Neural cell (in vitro differentiated cells): ENCODE results near the gene TBX15. TPM values are rescaled to one million over a fixed set of nuclear protein-coding genes. Genes with fewer than 3 reads are reported as not detected.

Experiments used
- H2AFZ ChIP-seq: fragments of 200-600, 300-800 bp; sonication (generic), shearing (Covaris generic); 2 replicates; pipeline ENCODE4 v1.6.0; 2014; ENCODE audit warnings: low read depth, mild to moderate bottlenecking, antibody characterized with exemption, low read length, moderate library complexity
- H3F3A ChIP-seq: fragments of 200-600 bp; shearing (Covaris generic); 2 replicates; pipeline ENCODE4 v1.6.1; 2016; ENCODE audit warnings: mild to moderate bottlenecking, moderate library complexity, mixed read lengths, antibody characterized with exemption, low read length; ENCODE audit not compliant: insufficient read depth, poor library complexity, severe bottlenecking
- H3K27ac ChIP-seq: fragments of 200-600, 300-800 bp; sonication (generic), shearing (Covaris generic); 2 replicates; pipeline ENCODE4 v1.5.1; 2014; ENCODE audit warnings: mild to moderate bottlenecking, low read length, moderate library complexity
- H3K27me3 ChIP-seq: fragments of 300-800, 200-600 bp; sonication (generic), shearing (Covaris generic); 2 replicates; pipeline ENCODE4 v1.6.0; 2014; ENCODE audit warnings: mild to moderate bottlenecking, low read depth, low read length, moderate library complexity; ENCODE audit not compliant: insufficient read depth
- H3K36me3 ChIP-seq: fragments of 300-800, 200-600 bp; sonication (generic), shearing (Covaris generic); 2 replicates; pipeline ENCODE4 v1.5.1; 2014; ENCODE audit warnings: mild to moderate bottlenecking, antibody characterized with exemption, low read length, moderate library complexity; ENCODE audit not compliant: insufficient read depth
- H3K4me2 ChIP-seq: fragments of 300-800, 200-600 bp; sonication (generic), shearing (Covaris generic); 2 replicates; pipeline ENCODE4 v1.6.0; 2014; ENCODE audit warnings: mild to moderate bottlenecking, low read length
- H3K4me3 ChIP-seq: fragments of 300-800, 200-600 bp; sonication (generic), shearing (Covaris generic); 2 replicates; pipeline ENCODE4 v1.5.1; 2014; ENCODE audit warnings: mild to moderate bottlenecking, low read length, moderate library complexity
- H3K79me2 ChIP-seq: fragments of 200-600 bp; shearing (Covaris generic); replicated peaks from 2 replicates; pipeline ENCODE4 v1.6.0; 2014; ENCODE audit warnings: mild to moderate bottlenecking, low read length, moderate library complexity; ENCODE audit not compliant: insufficient read depth
- H3K9ac ChIP-seq: fragments of 300-800, 200-600 bp; sonication (generic), shearing (Covaris generic); 2 replicates; pipeline ENCODE4 v1.6.1; 2016; ENCODE audit warnings: mild to moderate bottlenecking, low read length, mixed read lengths
- H3K9me2 ChIP-seq: fragments of 200-600 bp; shearing (Covaris generic); 2 replicates; pipeline ENCODE4 v1.6.1; 2016; ENCODE audit warnings: mild to moderate bottlenecking, low read length, mixed read lengths; ENCODE audit not compliant: insufficient read depth
- H3K9me3 ChIP-seq: fragments of 200-600, 300-800 bp; sonication (generic), shearing (Covaris generic); 2 replicates; pipeline ENCODE4 v1.6.1; 2016; ENCODE audit warnings: mild to moderate bottlenecking, mixed run types, low read length, moderate library complexity, mixed read lengths
- H4K20me1 ChIP-seq: fragments of 200-600 bp; shearing (Covaris generic); 2 replicates; pipeline ENCODE4 v1.6.1; 2016; ENCODE audit warnings: mild to moderate bottlenecking, mixed run types; ENCODE audit not compliant: insufficient read depth
- EZH2 ChIP-seq: fragments of 200-600, 300-800 bp; shearing (Covaris generic), sonication (generic); IDR thresholded peaks from 2 replicates; pipeline ENCODE4 v1.6.1; 2014; ENCODE audit warnings: antibody characterized with exemption, low read length, borderline replicate concordance, mild to moderate bottlenecking; ENCODE audit not compliant: insufficient read depth, poor library complexity, severe bottlenecking
- MXI1 ChIP-seq: fragments of 450-650 bp; conservative IDR thresholded peaks from 2 replicates; pipeline ENCODE4 v1.6.1; 2014; ENCODE audit warnings: antibody characterized with exemption, mild to moderate bottlenecking; ENCODE audit not compliant: poor library complexity, severe bottlenecking
- POLR2AphosphoS5 ChIP-seq: IDR thresholded peaks from 2 replicates; pipeline ENCODE4 v1.6.1; 2012
- RAD21 ChIP-seq: fragments of 450-650 bp; conservative IDR thresholded peaks from 2 replicates; pipeline ENCODE4 v1.6.1; 2014; ENCODE audit warnings: antibody characterized with exemption, mild to moderate bottlenecking, moderate library complexity
- SMC3 ChIP-seq: fragments of 450-650 bp; conservative IDR thresholded peaks from 2 replicates; pipeline ENCODE4 v1.6.1; 2014; ENCODE audit warnings: antibody characterized with exemption, mild to moderate bottlenecking, moderate library complexity; ENCODE audit not compliant: poor library complexity
- TAF1 ChIP-seq: IDR thresholded peaks from 2 replicates; pipeline ENCODE4 v1.6.1; 2012; ENCODE audit warnings: low read depth
- polyA plus RNA-seq: library from polyadenylated mRNA; depleted of rRNA; stranded (reverse); fragments of >200 nt; gene quantifications from 2 replicates; pipeline ENCODE4 v1.2.3, GENCODE V29; 2014
- TF ChIP-seq, protein P1 (sequence below): IDR thresholded peaks from 2 replicates; pipeline ENCODE4 v1.6.1; 2012; ENCODE audit warnings: borderline replicate concordance
- TF ChIP-seq, protein P2 (sequence below): fragments of 450-650 bp; IDR thresholded peaks from 2 replicates; pipeline ENCODE4 v1.5.1; 2014; ENCODE audit warnings: antibody characterized with exemption, mild to moderate bottlenecking, moderate library complexity; ENCODE audit not compliant: poor library complexity, severe bottlenecking

TBX15 gene
- polyA plus RNA-seq, 1 donor from 2014 or later, result 0.10 TPM

DNA sequence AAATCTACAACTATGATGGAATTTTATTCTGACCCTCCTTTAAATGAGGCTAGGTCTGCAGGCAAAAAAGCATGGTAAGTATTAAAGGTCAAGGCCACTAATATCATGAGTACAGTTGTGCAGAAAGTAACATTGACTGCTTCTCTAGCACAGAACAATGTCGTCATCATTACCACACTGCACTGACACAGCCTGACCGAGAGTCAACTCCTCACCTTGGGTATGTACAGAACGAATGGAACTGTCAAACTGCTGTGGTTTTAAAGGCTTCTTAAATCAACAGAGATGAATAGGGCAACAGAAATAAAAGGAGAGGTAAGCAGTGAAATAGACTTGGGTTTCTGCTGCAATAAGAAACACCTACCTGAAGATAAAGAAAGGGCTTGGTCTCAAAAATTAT lies 88.8 kb downstream of the TBX15 start:
- Histone ChIP-seq H3K4me3 (no peak overlapping the region), H3K79me2 (no peaks in the 10 kb centered on the region), H4K20me1 (no peaks in the 10 kb centered on the region), H3K36me3 (no peaks in the 10 kb centered on the region), H2AFZ (no peak overlapping the region), H3K9me2 (no peaks in the 10 kb centered on the region), H3K9ac (no peak overlapping the region), H3K4me2 (no peak overlapping the region), H3K27me3 (no peaks in the 10 kb centered on the region), H3K27ac (no peak overlapping the region), H3F3A (no peaks in the 10 kb centered on the region), H3K9me3 (no peaks in the 10 kb centered on the region)
- TF ChIP-seq, protein P1, sequence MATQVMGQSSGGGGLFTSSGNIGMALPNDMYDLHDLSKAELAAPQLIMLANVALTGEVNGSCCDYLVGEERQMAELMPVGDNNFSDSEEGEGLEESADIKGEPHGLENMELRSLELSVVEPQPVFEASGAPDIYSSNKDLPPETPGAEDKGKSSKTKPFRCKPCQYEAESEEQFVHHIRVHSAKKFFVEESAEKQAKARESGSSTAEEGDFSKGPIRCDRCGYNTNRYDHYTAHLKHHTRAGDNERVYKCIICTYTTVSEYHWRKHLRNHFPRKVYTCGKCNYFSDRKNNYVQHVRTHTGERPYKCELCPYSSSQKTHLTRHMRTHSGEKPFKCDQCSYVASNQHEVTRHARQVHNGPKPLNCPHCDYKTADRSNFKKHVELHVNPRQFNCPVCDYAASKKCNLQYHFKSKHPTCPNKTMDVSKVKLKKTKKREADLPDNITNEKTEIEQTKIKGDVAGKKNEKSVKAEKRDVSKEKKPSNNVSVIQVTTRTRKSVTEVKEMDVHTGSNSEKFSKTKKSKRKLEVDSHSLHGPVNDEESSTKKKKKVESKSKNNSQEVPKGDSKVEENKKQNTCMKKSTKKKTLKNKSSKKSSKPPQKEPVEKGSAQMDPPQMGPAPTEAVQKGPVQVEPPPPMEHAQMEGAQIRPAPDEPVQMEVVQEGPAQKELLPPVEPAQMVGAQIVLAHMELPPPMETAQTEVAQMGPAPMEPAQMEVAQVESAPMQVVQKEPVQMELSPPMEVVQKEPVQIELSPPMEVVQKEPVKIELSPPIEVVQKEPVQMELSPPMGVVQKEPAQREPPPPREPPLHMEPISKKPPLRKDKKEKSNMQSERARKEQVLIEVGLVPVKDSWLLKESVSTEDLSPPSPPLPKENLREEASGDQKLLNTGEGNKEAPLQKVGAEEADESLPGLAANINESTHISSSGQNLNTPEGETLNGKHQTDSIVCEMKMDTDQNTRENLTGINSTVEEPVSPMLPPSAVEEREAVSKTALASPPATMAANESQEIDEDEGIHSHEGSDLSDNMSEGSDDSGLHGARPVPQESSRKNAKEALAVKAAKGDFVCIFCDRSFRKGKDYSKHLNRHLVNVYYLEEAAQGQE, result no peak
- TF ChIP-seq SMC3 (no peak), EZH2 (no peak), MXI1 (no peak), POLR2AphosphoS5 (no peak)

DNA sequence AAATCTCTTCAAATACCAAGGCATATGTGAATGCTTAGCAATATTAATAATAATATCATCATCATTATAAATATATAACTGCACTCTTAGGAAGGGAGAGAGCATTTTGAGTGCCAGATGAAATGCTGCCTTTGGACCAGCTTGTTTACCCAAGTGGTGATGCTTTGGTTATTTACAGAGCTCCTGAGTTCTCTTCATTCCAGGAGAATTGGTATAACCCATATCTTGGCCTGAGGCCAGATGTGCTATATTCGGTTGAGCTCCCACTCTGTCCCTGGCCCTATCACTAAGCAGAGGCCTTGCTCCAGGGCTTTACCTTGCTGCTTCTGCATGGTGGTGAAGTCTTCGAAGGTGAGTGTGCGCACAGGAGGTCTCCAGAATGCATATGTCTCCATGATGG lies 89.4 kb downstream of the TBX15 start:
- Histone ChIP-seq H3K9me2 (no peaks in the 10 kb centered on the region), H2AFZ (no peak overlapping the region), H3K9me3 (no peaks in the 10 kb centered on the region), H3K27ac (no peak overlapping the region), H3K4me2 (no peak overlapping the region), H3K27me3 (no peaks in the 10 kb centered on the region), H3K79me2 (no peaks in the 10 kb centered on the region), H3K36me3 (no peaks in the 10 kb centered on the region), H4K20me1 (no peaks in the 10 kb centered on the region), H3K4me3 (no peak overlapping the region), H3F3A (no peaks in the 10 kb centered on the region), H3K9ac (no peak overlapping the region)
- TF ChIP-seq, protein P2, sequence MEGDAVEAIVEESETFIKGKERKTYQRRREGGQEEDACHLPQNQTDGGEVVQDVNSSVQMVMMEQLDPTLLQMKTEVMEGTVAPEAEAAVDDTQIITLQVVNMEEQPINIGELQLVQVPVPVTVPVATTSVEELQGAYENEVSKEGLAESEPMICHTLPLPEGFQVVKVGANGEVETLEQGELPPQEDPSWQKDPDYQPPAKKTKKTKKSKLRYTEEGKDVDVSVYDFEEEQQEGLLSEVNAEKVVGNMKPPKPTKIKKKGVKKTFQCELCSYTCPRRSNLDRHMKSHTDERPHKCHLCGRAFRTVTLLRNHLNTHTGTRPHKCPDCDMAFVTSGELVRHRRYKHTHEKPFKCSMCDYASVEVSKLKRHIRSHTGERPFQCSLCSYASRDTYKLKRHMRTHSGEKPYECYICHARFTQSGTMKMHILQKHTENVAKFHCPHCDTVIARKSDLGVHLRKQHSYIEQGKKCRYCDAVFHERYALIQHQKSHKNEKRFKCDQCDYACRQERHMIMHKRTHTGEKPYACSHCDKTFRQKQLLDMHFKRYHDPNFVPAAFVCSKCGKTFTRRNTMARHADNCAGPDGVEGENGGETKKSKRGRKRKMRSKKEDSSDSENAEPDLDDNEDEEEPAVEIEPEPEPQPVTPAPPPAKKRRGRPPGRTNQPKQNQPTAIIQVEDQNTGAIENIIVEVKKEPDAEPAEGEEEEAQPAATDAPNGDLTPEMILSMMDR, result no peak
- TF ChIP-seq TAF1 (no peak), EZH2 (no peak)

- Histone ChIP-seq H3K4me3 (no peak overlapping the region), H2AFZ (no peak overlapping the region), H3K9ac (no peak overlapping the region), H3K27me3 (no peaks in the 10 kb centered on the region), H3K9me3 (no peaks in the 10 kb centered on the region), H3K27ac (no peak overlapping the region), H4K20me1 (no peaks in the 10 kb centered on the region), H3K4me2 (no peak overlapping the region), H3K79me2 (no peaks in the 10 kb centered on the region), H3K9me2 (no peaks in the 10 kb centered on the region), H3K36me3 (no peaks in the 10 kb centered on the region), H3F3A (no peaks in the 10 kb centered on the region)
- no peak for TF ChIP-seq POLR2AphosphoS5
- no peak for TF ChIP-seq TAF1
- TF ChIP-seq, protein P1, result no peak
- no peak for TF ChIP-seq SMC3
- no peak for TF ChIP-seq EZH2
- no peak for TF ChIP-seq MXI1
- TF ChIP-seq, protein P2, result no peak
- TF ChIP-seq RAD21, result no peak
These were observed 91.7 kb downstream of the TBX15 start for GRCh38 chr1:118896416-118896815.
